MCF 10A (cell line): Measurements from ENCODE around the gene IFI6. TPM values are rescaled to one million over a fixed set of nuclear protein-coding genes. Genes with fewer than 3 reads are reported as not detected.

Source experiments
- BruUV-seq: library from RNA; stranded (reverse); fragments of 400-500 nt; replicated peaks from 2 replicates; lab custom pipeline; 2021; lab: Mats Ljungman, UMichigan
- CTCF ChIA-PET: fragments of 300-600 bp; sonication (Branson Sonifier 250); formaldehyde crosslinking; extraction: SDS; loops from one replicate; lab custom pipeline; 2021; ENCODE audit warnings: antibody characterized with exemption, inconsistent platforms; lab: Yijun Ruan, JAX
- POLR2A ChIA-PET: fragments of 300-600, 350-650 bp; sonication (Branson Sonifier 250); formaldehyde crosslinking; extraction: SDS; loops from one replicate; lab custom pipeline; 2020; ENCODE audit warnings: antibody characterized with exemption, inconsistent platforms; lab: Yijun Ruan, JAX
- DNase-seq: peaks from one replicate; pipeline ENCODE4 v3.0.0-alpha.2; 2018; ENCODE audit not compliant: unreplicated experiment
- H3K27ac Mint-ChIP-seq: one replicate; pipeline ENCODE4 v1.8.0; 2022; ENCODE audit warnings: mild to moderate bottlenecking, low read depth, mixed read lengths; ENCODE audit not compliant: unreplicated experiment
- H3K27me3 Mint-ChIP-seq: one replicate; pipeline ENCODE4 v1.8.0; 2022; ENCODE audit warnings: mixed read lengths; ENCODE audit not compliant: insufficient read depth, unreplicated experiment
- H3K36me3 Mint-ChIP-seq: one replicate; pipeline ENCODE4 v1.8.0; 2022; ENCODE audit warnings: mild to moderate bottlenecking, moderate library complexity, mixed read lengths; ENCODE audit not compliant: insufficient read depth, unreplicated experiment
- H3K4me1 Mint-ChIP-seq: one replicate; pipeline ENCODE4 v1.8.0; 2022; ENCODE audit warnings: mixed read lengths; ENCODE audit not compliant: insufficient read depth, unreplicated experiment
- H3K4me3 Mint-ChIP-seq: one replicate; pipeline ENCODE4 v1.8.0; 2022; ENCODE audit warnings: mild to moderate bottlenecking, moderate library complexity, mixed read lengths; ENCODE audit not compliant: unreplicated experiment
- H3K9me3 Mint-ChIP-seq: one replicate; pipeline ENCODE4 v1.8.0; 2022; ENCODE audit warnings: mixed read lengths; ENCODE audit not compliant: unreplicated experiment
- intact Hi-C: fragments of 100-400 bp; cut with micrococcal nuclease; formaldehyde crosslinking; loops from 2 replicates; pipeline ENCODE4 v1.14.1; 2022
- total RNA-seq: library from RNA; stranded (reverse); gene quantifications from 2 replicates; pipeline ENCODE4 v1.2.3, GENCODE V29; 2022
- TF ChIP-seq, protein P1 (sequence below): fragments of 200-600 bp; IDR thresholded peaks from one replicate; pipeline ENCODE4 v1.8.0; 2022; ENCODE audit warnings: antibody characterized with exemption, mild to moderate bottlenecking; ENCODE audit not compliant: unreplicated experiment

The IFI6 gene
- total RNA-seq, 1 experiment from 2014 or later, result 5.8 TPM

DNA sequence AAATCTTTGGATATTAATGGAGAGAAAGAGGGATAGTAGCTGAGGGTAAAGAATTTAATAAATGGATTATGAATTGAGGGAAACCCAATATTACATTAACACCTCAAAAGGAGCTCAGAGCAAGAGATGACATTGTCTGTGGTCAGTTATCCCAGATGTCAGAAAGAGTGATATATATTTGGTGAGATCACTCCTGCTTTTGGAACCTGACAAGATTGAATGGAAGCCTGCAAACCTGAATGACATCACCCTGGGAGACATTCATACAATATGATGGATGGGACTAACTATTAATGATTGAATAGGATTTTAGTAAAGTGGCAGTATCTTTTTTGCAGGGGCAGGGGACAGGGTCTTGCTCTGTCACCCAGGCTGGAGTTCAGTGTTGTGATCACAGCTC lies 6.8 kb upstream of the IFI6 start:
- intact Hi-C loops, result no loop called here
- Mint-ChIP-seq H3K27ac (no peak overlapping the region), H3K9me3 (no peaks in the 10 kb centered on the region), H3K27me3 (no peaks in the 10 kb centered on the region), H3K36me3 (no peaks in the 10 kb centered on the region), H3K4me3 (no peak overlapping the region), H3K4me1 (no peaks in the 10 kb centered on the region)
- POLR2A ChIA-PET, result interaction anchor here (1.2 kb wide), 1 partner anchor 15 kb away, joined by 4 read pairs; no protein-coding TSS in a partner anchor
- no peak for DNase-seq
- BruUV-seq, result no TSS peak
- TF ChIP-seq, protein P1, sequence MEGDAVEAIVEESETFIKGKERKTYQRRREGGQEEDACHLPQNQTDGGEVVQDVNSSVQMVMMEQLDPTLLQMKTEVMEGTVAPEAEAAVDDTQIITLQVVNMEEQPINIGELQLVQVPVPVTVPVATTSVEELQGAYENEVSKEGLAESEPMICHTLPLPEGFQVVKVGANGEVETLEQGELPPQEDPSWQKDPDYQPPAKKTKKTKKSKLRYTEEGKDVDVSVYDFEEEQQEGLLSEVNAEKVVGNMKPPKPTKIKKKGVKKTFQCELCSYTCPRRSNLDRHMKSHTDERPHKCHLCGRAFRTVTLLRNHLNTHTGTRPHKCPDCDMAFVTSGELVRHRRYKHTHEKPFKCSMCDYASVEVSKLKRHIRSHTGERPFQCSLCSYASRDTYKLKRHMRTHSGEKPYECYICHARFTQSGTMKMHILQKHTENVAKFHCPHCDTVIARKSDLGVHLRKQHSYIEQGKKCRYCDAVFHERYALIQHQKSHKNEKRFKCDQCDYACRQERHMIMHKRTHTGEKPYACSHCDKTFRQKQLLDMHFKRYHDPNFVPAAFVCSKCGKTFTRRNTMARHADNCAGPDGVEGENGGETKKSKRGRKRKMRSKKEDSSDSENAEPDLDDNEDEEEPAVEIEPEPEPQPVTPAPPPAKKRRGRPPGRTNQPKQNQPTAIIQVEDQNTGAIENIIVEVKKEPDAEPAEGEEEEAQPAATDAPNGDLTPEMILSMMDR, result no peak
- CTCF ChIA-PET, result no interaction called here

- BruUV-seq, result no TSS peak
- no peak for DNase-seq
- no peak overlapping the region for H3K4me3 Mint-ChIP-seq
- ChIA-PET CTCF (interaction anchor here (0.5 to 0.7 kb wide), 2 partner anchors 202 to 822 kb away, joined by 3 read pairs; no protein-coding TSS in a partner anchor), POLR2A (no interaction called here)
- intact Hi-C loops, result no loop called here
- no peaks in the 10 kb centered on the region for H3K36me3 Mint-ChIP-seq
- H3K27ac Mint-ChIP-seq, result no peak overlapping the region
- TF ChIP-seq, protein P1, result no peak
- H3K4me1 Mint-ChIP-seq, result peaks cover 10% of the 10 kb centered on the region
- no peaks in the 10 kb centered on the region for H3K27me3 Mint-ChIP-seq
- H3K9me3 Mint-ChIP-seq, result no peaks in the 10 kb centered on the region
Observed at GRCh38 chr1:27676410-27676809, 4.4 kb upstream of the IFI6 start.

DNA sequence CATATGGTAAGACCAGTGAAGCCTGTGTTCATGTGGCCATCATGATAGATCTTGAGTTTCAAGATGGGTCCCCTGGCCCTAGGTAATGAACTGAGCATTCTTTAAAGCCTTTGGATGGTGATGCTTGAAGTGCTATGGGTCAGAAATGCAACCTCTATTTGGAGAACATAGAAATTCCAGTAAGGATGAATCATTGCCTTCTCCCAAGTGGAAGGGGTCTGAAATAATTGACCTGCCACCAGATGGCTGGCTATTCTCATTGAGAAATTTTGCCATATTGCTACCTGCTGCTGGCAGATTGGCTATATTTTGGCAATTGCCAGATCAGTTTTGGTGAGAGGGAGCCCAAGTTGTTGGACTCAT lies 739 bp upstream of the IFI6 start:
- ChIA-PET POLR2A (interaction anchor here (0.7 to 4.1 kb wide), 13 partner anchors 16 to 518 kb away, joined by 3 to 22 read pairs (median 3); partner anchors contain the start of genes FAM76A, MAP3K6, PPP1R8 and STX12), CTCF (interaction anchor here (0.6 to 2.7 kb wide), 5 partner anchors 10 to 78 kb away, joined by 3 to 12 read pairs (median 4); no protein-coding TSS in a partner anchor)
- peak overlapping the region; percentile 64 for H3K27ac Mint-ChIP-seq
- no peak for DNase-seq
- no TSS peak for BruUV-seq
- peak overlapping the region; percentile 77 for H3K4me3 Mint-ChIP-seq
- no peaks in the 10 kb centered on the region for H3K9me3 Mint-ChIP-seq
- intact Hi-C loops, result loop anchor here (2.0 to 5.0 kb wide), 2 partner anchors 52 to 100 kb away; partner anchors contain the start of genes FAM76A and STX12
- TF ChIP-seq, protein P1, result no peak
- no peaks in the 10 kb centered on the region for H3K27me3 Mint-ChIP-seq
- no peaks in the 10 kb centered on the region for H3K36me3 Mint-ChIP-seq
- H3K4me1 Mint-ChIP-seq, result peaks cover 10% of the 10 kb centered on the region

DNA sequence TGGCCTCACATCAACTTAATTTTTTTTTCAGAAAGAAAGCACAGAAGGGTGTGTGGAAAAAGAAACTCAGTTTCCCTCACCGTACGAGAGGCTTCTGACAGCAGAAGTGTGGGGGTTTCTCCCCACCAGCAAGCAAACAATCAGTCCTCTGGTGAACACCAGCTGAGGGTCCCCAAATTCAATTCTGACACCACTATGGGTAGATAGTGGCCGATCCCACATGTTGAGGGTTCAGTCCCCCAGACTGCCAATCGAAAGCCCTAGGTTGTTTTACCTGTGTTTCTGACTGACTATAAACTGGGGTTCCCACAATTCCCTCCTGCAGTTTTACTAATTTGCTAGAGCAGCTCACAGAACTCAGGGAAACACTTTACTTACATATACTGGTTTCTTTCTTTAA lies 2.1 kb downstream of the IFI6 start:
- H3K9me3 Mint-ChIP-seq, result no peaks in the 10 kb centered on the region
- intact Hi-C loops, result loop anchor here (1.0 to 5.0 kb wide), 2 partner anchors 49 to 102 kb away; partner anchors contain the start of gene STX12
- no peaks in the 10 kb centered on the region for H3K36me3 Mint-ChIP-seq
- no peak for DNase-seq
- peaks cover 10% of the 10 kb centered on the region for H3K4me1 Mint-ChIP-seq
- H3K4me3 Mint-ChIP-seq, result no peak overlapping the region
- ChIA-PET CTCF (interaction anchor here (0.5 to 3.8 kb wide), 26 partner anchors 7 to 1198 kb away, joined by 3 to 40 read pairs (median 4); partner anchors contain the start of gene FAM76A), POLR2A (interaction anchor here (0.5 to 4.1 kb wide), 4 partner anchors 23 to 113 kb away, joined by 3 to 22 read pairs (median 12); partner anchors contain the start of genes FAM76A and STX12)
- TF ChIP-seq, protein P1, result no peak
- no TSS peak for BruUV-seq
- no peaks in the 10 kb centered on the region for H3K27me3 Mint-ChIP-seq
- no peak overlapping the region for H3K27ac Mint-ChIP-seq
